Upper lobe of left lung (tissue), 6 donors: ENCODE results near the gene TBXA2R. TPM values are rescaled to one million over a fixed set of nuclear protein-coding genes. Genes with fewer than 3 reads are reported as not detected.
A peak's percentile ranks its signal among the peaks of the same experiment; 100 is the strongest.

Experiments
- ATAC-seq, 2 donors: fragments of 200-7000 bp; cut with Tn5 transposase; one replicate each; pipeline ENCODE4 v1.9.1; 2022; ENCODE audit warnings: mild to moderate bottlenecking in 2 of 2, moderate library complexity in 2 of 2; ENCODE audit not compliant: low FRiP score in 2 of 2
- DNase-seq, 2 donors: peaks; one replicate each; pipeline ENCODE4 v3.0.0-alpha.2; 2019 to 2020
- H3K27ac ChIP-seq, 4 donors: fragments of 200-600 bp; sonication (generic); one replicate each; pipeline ENCODE4 v1.5.1; 2016 to 2019
- H3K27me3 ChIP-seq, 4 donors: fragments of 200-600 bp; sonication (generic); one replicate each; pipeline ENCODE4 v1.5.1; 2017 to 2019
- H3K36me3 ChIP-seq, 4 donors: fragments of 200-600 bp; sonication (generic); one replicate each; pipeline ENCODE4 v1.5.1; 2016 to 2019
- H3K4me1 ChIP-seq, 4 donors: fragments of 200-600 bp; sonication (generic); one replicate each; pipeline ENCODE4 v1.5.1; 2018 to 2019
- H3K4me3 ChIP-seq, 4 donors: fragments of 200-600 bp; sonication (generic); one replicate each; pipeline ENCODE4 v1.5.1; 2017 to 2019; ENCODE audit warnings: mild to moderate bottlenecking in 2 of 4, moderate library complexity in 1 of 4
- H3K9me3 ChIP-seq, 4 donors: fragments of 200-600 bp; sonication (generic); one replicate each; pipeline ENCODE4 v1.5.1; 2018 to 2019
- CTCF ChIP-seq, 6 experiments: fragments of 450-650 bp in 4 of 6; fragments of 200-600 bp in 2 of 6; sonication (generic) in 2 of 6; IDR thresholded peaks; one replicate each; pipeline ENCODE4 v1.5.1; 2016 to 2019; ENCODE audit warnings: antibody characterized with exemption in 6 of 6
- EP300 ChIP-seq, 4 donors: sonication (generic); formaldehyde crosslinking; IDR thresholded peaks; one replicate each; pipeline ENCODE4 v1.5.1; 2017; ENCODE audit warnings: antibody characterized with exemption in 4 of 4, control low read depth in 2 of 4
- POLR2A ChIP-seq, 4 donors: fragments of 450-650 bp; IDR thresholded peaks; one replicate each; pipeline ENCODE4 v1.5.1; 2016 to 2017; ENCODE audit warnings: antibody characterized with exemption in 4 of 4, mild to moderate bottlenecking in 2 of 4
- POLR2AphosphoS5 ChIP-seq, 2 donors: sonication (generic); formaldehyde crosslinking; IDR thresholded peaks; one replicate each; pipeline ENCODE4 v1.5.1; 2017; ENCODE audit warnings: antibody characterized with exemption in 2 of 2
- WGBS, 2 donors: methylation state at CpG; one replicate each; pipeline ENCODE4 v1.1.5; 2017 to 2018; 5-methylcytosine and 5-hydroxymethylcytosine counted together
- total RNA-seq, 6 donors: library from RNA; depleted of rRNA in 4 of 6; stranded (reverse); fragments of >200 nt in 4 of 6; gene quantifications; one replicate each; pipeline versions ENCODE4 v1.1.0 to v1.2.1, GENCODE V29; 2016 to 2021
- donor health status: DM: no; HTN: no; CAD: no; lungs with moderate emphysema.
- donor health status: DM: no; HTN: yes; CAD: no; lungs with severe emphysema.

Gene TBXA2R
- total RNA-seq, 6 donors from 2014 or later: 0.49 to 7.0 (median 2.6) TPM

GRCh38 chr19:3557461-3558248 is 49.0 kb downstream of the TBXA2R start, which contains the start of gene MFSD12:
Gene MFSD12 (minus strand): TSS chr19:3557586. CDS start chr19:3557403, 183 bp downstream.
- H3K27me3 ChIP-seq: no peaks in the 10 kb centered on the region
- H3K4me1 ChIP-seq: peaks cover 21 to 45% (median 39%) of the 10 kb centered on the region in 4 donors
- peak; percentile 98 for ATAC-seq
- H3K36me3 ChIP-seq: no peaks in the 10 kb centered on the region
- 0 to 1% methylated on average over 19 to 20 of the region's 81 CpGs for WGBS, 2 donors
- peak; percentile 90 to 99 for DNase-seq
- peak within 1 kb of the TSS; percentile 89 to 99 (median 98) for H3K4me3 ChIP-seq
- H3K27ac ChIP-seq: peak within 1 kb of the TSS; percentile 78 to 89 (median 84)
- H3K9me3 ChIP-seq: no peaks in the 10 kb centered on the region
- TF ChIP-seq EP300 (IDR thresholded peaks at IDR 0.05): peak in 1 of 4 donors; percentile 28
- peak; percentile 9 to 84 for TF ChIP-seq POLR2AphosphoS5 (IDR thresholded peaks at IDR 0.05)
- TF ChIP-seq CTCF (IDR thresholded peaks at IDR 0.05): no peak
- peak in 2 of 4 donors; percentile 73 to 96 for TF ChIP-seq POLR2A (IDR thresholded peaks at IDR 0.05)

GRCh38 chr19:3556978-3557460 is 49.7 kb downstream of the TBXA2R start:
- peak in 4 of 6 experiments; percentile 34 to 59 (median 46) for TF ChIP-seq CTCF (IDR thresholded peaks at IDR 0.05)
- no peak for TF ChIP-seq POLR2A (IDR thresholded peaks at IDR 0.05)
- TF ChIP-seq EP300 (IDR thresholded peaks at IDR 0.05): no peak
- no peak for TF ChIP-seq POLR2AphosphoS5 (IDR thresholded peaks at IDR 0.05)
- peak overlapping the region; percentile 35 to 89 (median 84) for H3K27ac ChIP-seq
- peak; percentile 49 to 90 for DNase-seq
- WGBS, 2 donors: 1% methylated on average over 19 of the region's 60 CpGs; no CpG with 5 or more reads in 1 of the 2 donors
- ATAC-seq: peak in 1 of 2 donors; percentile 27
- H3K36me3 ChIP-seq: no peaks in the 10 kb centered on the region
- no peaks in the 10 kb centered on the region for H3K9me3 ChIP-seq
- H3K27me3 ChIP-seq: no peaks in the 10 kb centered on the region
- H3K4me3 ChIP-seq: peak overlapping the region; percentile 89 to 99 (median 98)
- peaks cover 21 to 48% (median 39%) of the 10 kb centered on the region in 4 donors for H3K4me1 ChIP-seq

- Histone ChIP-seq H3K36me3 (no peaks in the 10 kb centered on the region), H3K27me3 (no peaks in the 10 kb centered on the region), H3K27ac (peak overlapping the region; percentile 35 to 89 (median 84)), H3K4me3 (peak overlapping the region; percentile 89 to 99 (median 98)), H3K4me1 (peaks cover 21 to 48% (median 39%) of the 10 kb centered on the region in 4 donors), H3K9me3 (no peaks in the 10 kb centered on the region)
- no peak for ATAC-seq
- TF ChIP-seq CTCF (IDR thresholded peaks at IDR 0.05): no peak
- no peak for TF ChIP-seq POLR2A (IDR thresholded peaks at IDR 0.05)
- no peak for TF ChIP-seq EP300 (IDR thresholded peaks at IDR 0.05)
- 28 to 40% methylated on average over 6 to 9 of the region's 9 CpGs for WGBS, 2 donors
- DNase-seq: no peak
These were observed 50.2 kb downstream of the TBXA2R start for GRCh38 chr19:3556423-3556977.

GRCh38 chr19:3555653-3556422 is 50.8 kb downstream of the TBXA2R start:
- H3K4me3 ChIP-seq: peak overlapping the region in 3 of 4 donors; percentile 98 to 99 (median 99)
- ATAC-seq (no peak), DNase-seq (no peak)
- H3K27me3 ChIP-seq: no peaks in the 10 kb centered on the region
- H3K36me3 ChIP-seq: peaks cover 0 to under 1% (median 0%) of the 10 kb centered on the region in 4 donors
- H3K27ac ChIP-seq: peak overlapping the region in 2 of 4 donors; percentile 88 to 89
- 74 to 79% methylated on average over 7 to 12 of the region's 15 CpGs for WGBS, 2 donors
- H3K4me1 ChIP-seq: peaks cover 21 to 48% (median 39%) of the 10 kb centered on the region in 4 donors
- no peaks in the 10 kb centered on the region for H3K9me3 ChIP-seq
- no peak for TF ChIP-seq POLR2A (IDR thresholded peaks at IDR 0.05)
- no peak for TF ChIP-seq EP300 (IDR thresholded peaks at IDR 0.05)
- TF ChIP-seq POLR2AphosphoS5 (IDR thresholded peaks at IDR 0.05): no peak
- TF ChIP-seq CTCF (IDR thresholded peaks at IDR 0.05): no peak
